Activated CD4-positive, CD25-positive, alpha-beta regulatory T cell treated with anti-CD3 and anti-CD28 coated beads, Interleukin-2, amount 50 U/mL, for 24 hours (primary cell): ENCODE measurements around the gene COLEC11.

Source experiments
- ATAC-seq, 2 donors: fragments of 150-1000 bp; cut with Tn5 transposase; one replicate each; pipeline ENCODE4 v1.10.0; 2021; ENCODE audit warnings: mild to moderate bottlenecking in 1 of 2, moderate library complexity in 1 of 2

Gene COLEC11

DNA sequence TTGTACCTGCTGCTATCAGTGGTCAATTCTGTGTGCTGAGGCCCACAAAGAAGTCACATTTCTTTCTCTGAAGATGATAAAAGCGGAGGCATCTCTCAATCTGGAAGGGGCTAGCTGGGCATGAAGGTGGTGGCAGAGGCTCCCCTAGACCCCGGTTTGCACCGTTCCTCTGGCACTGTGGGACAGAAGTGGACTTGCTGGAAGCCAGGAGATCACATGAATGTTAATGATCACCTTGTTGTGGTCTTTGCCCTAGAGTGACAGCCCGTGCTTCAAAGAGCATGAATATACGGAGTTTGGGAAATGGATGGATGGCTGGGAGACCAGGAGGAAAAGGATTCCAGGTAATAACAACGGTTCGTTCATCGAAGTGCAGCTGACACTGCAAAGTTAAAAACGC lies 83.3 kb downstream of the COLEC11 start:
- ATAC-seq = no peak

DNA sequence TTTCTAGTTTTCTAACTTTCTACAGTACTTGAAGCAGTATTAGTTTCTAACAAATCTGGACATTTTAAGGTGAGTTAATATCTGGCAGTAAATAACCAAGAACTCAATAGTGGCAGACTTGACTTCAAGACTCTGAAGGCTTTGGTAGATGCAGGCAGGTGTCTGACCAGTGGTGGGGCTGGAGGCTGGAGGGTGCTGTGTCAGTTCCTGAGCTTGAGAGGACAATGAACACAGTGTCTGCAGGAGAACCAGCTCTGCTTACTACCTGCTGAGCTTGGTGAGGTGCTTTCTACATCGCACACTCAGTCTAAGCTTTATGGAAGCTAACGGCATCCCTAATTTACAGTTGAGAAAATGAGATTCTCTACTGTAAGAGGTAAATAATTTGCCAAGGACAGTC lies 84.3 kb downstream of the COLEC11 start:
- no peak for ATAC-seq

DNA sequence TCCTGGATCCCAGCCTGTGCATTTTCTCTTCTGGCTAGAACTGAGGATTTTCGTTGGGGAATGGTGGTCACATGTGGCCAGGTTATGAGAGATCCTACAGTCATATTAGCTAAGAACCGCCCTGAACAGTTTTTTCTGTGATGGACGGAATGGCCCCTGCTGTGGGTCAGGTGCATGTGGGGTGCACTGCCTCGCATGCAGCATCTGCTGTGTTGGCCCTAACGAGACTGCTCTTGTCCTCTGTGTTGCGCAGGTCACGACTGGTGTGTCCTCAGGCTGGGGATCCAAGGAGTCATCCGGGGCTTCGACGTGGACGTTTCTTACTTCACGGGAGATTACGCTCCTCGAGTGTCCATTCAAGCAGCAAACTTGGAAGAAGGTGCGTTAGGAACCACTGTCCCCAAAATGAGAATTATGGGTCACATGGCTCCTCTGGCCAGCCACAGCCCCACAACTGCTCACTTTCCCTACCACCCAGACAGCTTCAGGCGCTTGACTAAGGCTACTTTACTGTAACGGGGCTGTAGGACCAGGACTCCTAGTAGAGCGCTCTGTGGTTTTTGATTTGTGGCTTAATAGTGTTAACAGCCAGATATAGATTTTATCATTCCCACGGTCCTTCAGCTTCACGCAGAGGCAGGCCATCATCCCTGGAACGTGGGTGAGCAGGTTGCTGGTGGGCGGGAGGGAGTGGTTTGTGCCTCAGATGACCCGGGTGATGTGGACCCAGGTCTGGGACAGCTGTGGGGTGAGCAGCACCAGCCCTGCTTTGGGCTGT lies 84.9 kb downstream of the COLEC11 start:
- ATAC-seq = no peak

DNA sequence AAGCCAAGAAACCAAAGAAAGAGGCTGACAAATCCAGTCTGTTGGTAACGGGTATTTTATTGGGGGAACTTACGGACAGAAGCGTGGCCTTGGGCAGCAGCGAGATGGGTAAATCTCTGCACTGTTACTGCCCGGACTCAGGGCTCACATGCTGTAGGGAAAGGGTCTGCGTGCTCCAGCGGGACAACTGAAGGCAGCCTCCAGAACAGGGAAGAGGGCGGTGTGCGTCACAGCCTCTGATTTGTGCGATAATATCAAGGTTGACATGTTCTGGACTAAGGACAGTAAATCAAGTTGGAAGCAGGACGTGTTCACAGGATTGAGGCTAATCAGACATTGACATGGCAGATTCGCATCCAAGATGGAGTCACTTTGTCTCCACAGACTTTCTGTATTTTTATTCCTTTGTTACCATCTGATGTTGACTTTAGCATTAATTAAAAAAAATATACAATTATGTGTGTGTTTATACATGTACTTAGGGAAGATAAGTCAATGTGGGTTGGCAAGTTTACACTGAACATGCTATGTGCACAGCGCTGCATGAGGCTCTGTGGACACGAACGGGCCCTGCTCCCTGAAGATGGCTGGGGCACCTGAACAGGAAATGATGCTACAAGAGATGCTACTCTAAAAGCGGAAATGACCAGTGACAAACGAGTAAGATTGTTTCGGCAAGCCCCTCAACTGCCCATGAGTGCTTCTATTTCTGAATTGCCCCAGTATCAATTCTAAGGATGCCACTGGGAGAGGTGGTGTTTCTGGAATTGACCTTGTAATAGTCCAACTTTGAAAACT lies 85.8 kb downstream of the COLEC11 start:
- ATAC-seq = no peak

DNA sequence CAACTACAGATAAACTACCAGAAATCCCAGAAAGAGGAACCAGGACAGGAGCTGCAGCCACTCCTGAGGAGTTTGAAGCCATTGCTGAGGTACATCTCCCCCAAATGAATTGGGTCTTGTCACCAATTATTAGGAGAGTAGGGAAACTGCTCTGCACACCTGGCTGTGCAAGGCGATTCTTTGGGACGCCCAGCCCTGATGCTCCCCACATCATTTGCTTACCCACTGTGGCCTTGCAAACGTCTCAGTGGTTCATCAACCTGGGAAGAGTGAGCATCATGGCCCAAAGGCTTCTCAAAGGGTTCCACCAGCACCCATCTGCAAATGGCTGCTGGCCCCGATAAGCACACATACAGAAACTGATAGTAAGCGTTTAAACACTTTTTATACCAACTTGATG lies 86.7 kb downstream of the COLEC11 start:
- no peak for ATAC-seq

DNA sequence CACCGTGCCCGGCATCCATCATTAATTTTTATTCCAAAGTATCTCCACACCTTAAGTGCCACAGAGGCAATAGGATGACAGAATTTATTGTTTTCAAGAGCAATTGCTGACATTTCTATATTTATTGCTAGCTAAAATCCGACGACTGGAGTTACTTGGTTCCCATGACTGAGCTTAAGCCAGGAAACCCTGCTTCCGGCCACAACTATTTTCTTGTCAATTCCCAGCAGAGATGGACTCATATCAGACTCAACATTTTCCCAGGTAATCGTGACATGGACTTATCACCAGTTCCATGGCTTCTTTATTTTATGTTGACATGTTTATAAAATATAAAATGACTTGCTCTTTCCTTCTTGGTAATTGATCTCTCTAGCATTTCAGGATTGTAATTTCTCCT lies 87.9 kb downstream of the COLEC11 start:
- no peak for ATAC-seq

DNA sequence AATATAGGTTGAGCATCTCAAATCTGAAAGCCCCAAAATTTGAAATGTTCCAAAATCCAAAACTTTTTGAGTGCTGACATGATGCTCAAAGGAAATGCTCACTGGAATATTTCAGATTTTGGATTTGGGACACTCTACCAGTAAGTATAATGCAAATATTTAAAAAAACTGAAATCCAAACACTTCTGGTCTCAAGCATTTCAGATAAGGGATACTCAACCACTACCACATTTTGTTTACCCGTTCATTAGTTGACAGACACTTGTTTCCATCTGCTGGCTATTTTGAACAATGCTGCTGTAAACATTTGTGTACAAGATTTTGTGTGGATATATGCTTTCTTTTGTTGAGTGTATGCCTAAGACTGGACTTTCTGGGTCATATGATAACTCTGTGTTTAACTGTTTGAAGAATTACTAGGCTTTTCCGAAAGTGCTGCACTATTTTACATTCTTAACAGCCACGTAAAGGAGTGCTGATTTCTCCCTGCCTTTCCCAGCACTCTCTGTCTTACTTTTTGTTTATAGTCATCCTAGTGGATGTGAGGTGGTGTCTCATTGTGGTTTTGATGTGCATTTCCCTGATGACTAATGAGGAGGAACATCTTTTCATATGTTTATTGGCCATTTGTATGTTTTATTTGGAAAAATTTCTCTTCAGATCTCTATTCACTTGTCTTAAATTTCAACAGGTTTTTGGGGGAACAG lies 89.0 kb downstream of the COLEC11 start:
- no peak for ATAC-seq

DNA sequence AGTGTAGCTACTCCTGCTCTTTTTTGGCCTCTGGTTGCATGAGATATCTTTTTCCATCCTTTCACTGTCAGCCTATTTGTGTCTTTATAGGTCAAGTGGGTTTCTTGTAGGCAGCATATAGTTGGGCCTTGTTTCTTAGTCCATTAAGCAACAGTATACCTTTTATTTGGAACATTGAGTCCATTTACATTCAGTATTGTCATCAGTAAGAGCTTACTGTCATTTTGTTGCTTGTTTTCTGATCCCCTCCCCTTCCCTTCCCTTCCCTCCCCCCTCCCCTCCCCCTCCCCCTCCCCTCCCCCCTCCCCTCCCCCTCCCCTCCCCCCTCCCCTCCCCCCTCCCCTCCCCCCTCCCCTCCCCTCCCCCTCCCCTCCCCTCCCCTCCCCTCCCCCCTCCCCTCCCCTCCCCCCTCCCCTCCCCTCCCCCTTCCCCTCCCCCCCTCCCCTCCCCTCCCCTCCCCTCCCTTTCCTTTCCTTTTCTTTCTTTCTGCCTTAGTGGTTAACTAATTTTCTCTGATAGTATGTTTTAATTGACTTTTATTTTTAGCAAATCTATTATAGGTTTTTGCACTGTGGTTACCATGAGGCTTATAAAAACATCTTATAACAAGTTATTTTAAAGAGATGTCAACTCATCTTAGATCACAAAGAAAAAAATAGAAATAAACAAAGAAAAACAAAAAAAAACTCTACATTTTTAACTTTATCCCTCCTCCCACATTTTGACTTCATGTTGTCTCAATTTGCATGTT lies 95.3 kb downstream of the COLEC11 start:
- ATAC-seq = no peak

DNA sequence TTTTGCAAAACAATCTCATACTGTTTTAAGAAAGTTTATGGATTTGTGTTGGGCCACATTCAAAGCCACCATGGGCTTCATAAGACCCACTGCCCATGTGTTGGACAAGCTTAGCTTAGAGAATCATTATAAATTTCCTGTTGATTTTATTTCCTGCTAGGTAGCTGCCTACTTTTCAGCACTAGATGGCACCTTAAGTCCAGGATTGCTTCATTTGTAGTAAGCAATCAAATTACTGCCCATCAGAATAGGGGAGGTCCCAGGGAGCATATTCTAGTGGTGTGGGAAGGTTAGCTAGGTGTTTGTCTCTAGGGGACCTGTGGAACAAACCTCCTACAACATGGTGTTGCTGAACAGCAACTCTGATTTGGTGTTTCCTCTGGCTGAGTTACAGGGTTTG lies 97.5 kb downstream of the COLEC11 start:
- no peak for ATAC-seq
